Progenitor cell of endocrine pancreas (in vitro differentiated cells): ENCODE data around the gene HKDC1. TPM values are rescaled to one million over a fixed set of nuclear protein-coding genes. Genes with fewer than 3 reads are reported as not detected.
"Not testable (repeated sequence)": the region's sequence is repeated elsewhere in the genome, so short reads cannot be mapped to it uniquely, and the experiment has no call there.

Source experiments
- DNase-seq: peaks from one replicate; pipeline ENCODE4 v3.0.0; 2021; ENCODE audit warnings: low spot score; ENCODE audit not compliant: unreplicated experiment
- H3K27ac Mint-ChIP-seq: 2 replicates; pipeline ENCODE4 v1.8.0; 2021; ENCODE audit warnings: mild to moderate bottlenecking, moderate library complexity, mixed read lengths
- H3K27me3 Mint-ChIP-seq: 2 replicates; pipeline ENCODE4 v1.8.0; 2021; ENCODE audit warnings: mixed read lengths
- H3K36me3 Mint-ChIP-seq: 2 replicates; pipeline ENCODE4 v1.8.0; 2022; ENCODE audit warnings: mixed read lengths; ENCODE audit not compliant: insufficient read depth
- H3K4me1 Mint-ChIP-seq: 2 replicates; pipeline ENCODE4 v1.8.0; 2021; ENCODE audit warnings: low read depth, mixed read lengths
- H3K4me3 Mint-ChIP-seq: 2 replicates; pipeline ENCODE4 v1.8.0; 2021; ENCODE audit warnings: low read depth, mild to moderate bottlenecking, moderate library complexity, mixed read lengths
- H3K9me3 Mint-ChIP-seq: 2 replicates; pipeline ENCODE4 v1.8.0; 2021; ENCODE audit warnings: low read depth, mixed read lengths
- CTCF ChIP-seq: fragments of 200-600 bp; sonication (generic); IDR thresholded peaks from one replicate; pipeline ENCODE4 v1.5.0; 2021; ENCODE audit warnings: antibody characterized with exemption, mild to moderate bottlenecking; ENCODE audit not compliant: unreplicated experiment
- total RNA-seq: library from RNA; stranded (reverse); gene quantifications from 2 replicates; pipeline ENCODE4 v1.2.1, GENCODE V29; 2021

Gene HKDC1
- total RNA-seq, 1 donor from 2014 or later, result 4.1 TPM

- no peak for DNase-seq
- no peaks in the 10 kb centered on the region for H3K4me1 Mint-ChIP-seq
- H3K9me3 Mint-ChIP-seq, result peaks cover 4% of the 10 kb centered on the region
- no peak overlapping the region for H3K4me3 Mint-ChIP-seq
- peaks cover 2% of the 10 kb centered on the region for H3K36me3 Mint-ChIP-seq
- peaks cover 2% of the 10 kb centered on the region for H3K27me3 Mint-ChIP-seq
- no peak overlapping the region for H3K27ac Mint-ChIP-seq
- no peak for TF ChIP-seq CTCF
These were observed 28.1 kb downstream of the HKDC1 start for GRCh38 chr10:69248117-69248730.

- no peak overlapping the region for H3K4me3 Mint-ChIP-seq
- H3K27ac Mint-ChIP-seq, result no peak overlapping the region
- peaks cover 4% of the 10 kb centered on the region for H3K9me3 Mint-ChIP-seq
- TF ChIP-seq CTCF, result no peak
- no peaks in the 10 kb centered on the region for H3K4me1 Mint-ChIP-seq
- H3K27me3 Mint-ChIP-seq, result peaks cover 2% of the 10 kb centered on the region
- H3K36me3 Mint-ChIP-seq, result peaks cover 2% of the 10 kb centered on the region
- DNase-seq, result no peak
These were observed 29.9 kb downstream of the HKDC1 start for GRCh38 chr10:69250041-69250440.

GRCh38 chr10:69251417-69251816 lies 31.3 kb downstream of the HKDC1 start:
- not testable (repeated sequence) for H3K27me3 Mint-ChIP-seq, DNase-seq, H3K27ac Mint-ChIP-seq, H3K4me3 Mint-ChIP-seq, H3K36me3 Mint-ChIP-seq, H3K9me3 Mint-ChIP-seq, H3K4me1 Mint-ChIP-seq

- H3K36me3 Mint-ChIP-seq, result peaks cover 2% of the 10 kb centered on the region
- no peak for DNase-seq
- no peaks in the 10 kb centered on the region for H3K27me3 Mint-ChIP-seq
- no peak for TF ChIP-seq CTCF
- peaks cover 4% of the 10 kb centered on the region for H3K9me3 Mint-ChIP-seq
- H3K27ac Mint-ChIP-seq, result no peak overlapping the region
- H3K4me3 Mint-ChIP-seq, result no peak overlapping the region
- H3K4me1 Mint-ChIP-seq, result no peaks in the 10 kb centered on the region
These were observed 33.0 kb downstream of the HKDC1 start for GRCh38 chr10:69253171-69253570.

GRCh38 chr10:69254877-69255276 lies 34.7 kb downstream of the HKDC1 start:
- Mint-ChIP-seq H3K4me1 (no peaks in the 10 kb centered on the region), H3K9me3 (peaks cover 4% of the 10 kb centered on the region), H3K4me3 (no peak overlapping the region), H3K27me3 (no peaks in the 10 kb centered on the region), H3K36me3 (peaks cover 2% of the 10 kb centered on the region), H3K27ac (no peak overlapping the region)
- TF ChIP-seq CTCF, result no peak
- DNase-seq, result no peak

GRCh38 chr10:69259547-69260243 lies 39.6 kb downstream of the HKDC1 start:
- Mint-ChIP-seq H3K4me1 (no peaks in the 10 kb centered on the region), H3K4me3 (no peak overlapping the region), H3K9me3 (no peaks in the 10 kb centered on the region), H3K27ac (no peak overlapping the region), H3K27me3 (peaks cover 3% of the 10 kb centered on the region), H3K36me3 (no peaks in the 10 kb centered on the region)
- DNase-seq, result no peak
- TF ChIP-seq CTCF, result no peak
